HG02840 (cell line): ENCODE data around the gene BICC1.

ENCODE experiments used
- ATAC-seq: cut with Tn5 transposase; IDR thresholded peaks from one replicate; pipeline ENCODE4 v1.9.1; 2021; ENCODE audit warnings: mild to moderate bottlenecking, moderate library complexity, moderate number of reproducible peaks; ENCODE audit not compliant: unreplicated experiment, low FRiP score

The BICC1 gene

GRCh38 chr10:58556516-58557165 lies 44.0 kb downstream of the BICC1 start:
- no peak for ATAC-seq

GRCh38 chr10:58557714-58558113 lies 45.0 kb downstream of the BICC1 start:
- ATAC-seq = no peak

- no peak for ATAC-seq
These were observed 47.4 kb downstream of the BICC1 start for GRCh38 chr10:58560068-58560467.

GRCh38 chr10:58565271-58565670 lies 52.6 kb downstream of the BICC1 start:
- no peak for ATAC-seq

GRCh38 chr10:58567652-58568051 lies 55.0 kb downstream of the BICC1 start:
- no peak for ATAC-seq

- ATAC-seq = no peak
These were observed 55.8 kb downstream of the BICC1 start for GRCh38 chr10:58568428-58568935.

- no peak for ATAC-seq
These were observed 57.6 kb downstream of the BICC1 start for GRCh38 chr10:58570307-58570723.

- no peak for ATAC-seq
These were observed 58.3 kb downstream of the BICC1 start for GRCh38 chr10:58570979-58571378.

- ATAC-seq = no peak
These were observed 60.5 kb downstream of the BICC1 start for GRCh38 chr10:58573144-58573543.

- no peak for ATAC-seq
These were observed 61.4 kb downstream of the BICC1 start for GRCh38 chr10:58574058-58574457.

GRCh38 chr10:58575491-58575890 lies 62.8 kb downstream of the BICC1 start:
- no peak for ATAC-seq

GRCh38 chr10:58576751-58577436 lies 64.2 kb downstream of the BICC1 start:
- no peak for ATAC-seq

- no peak for ATAC-seq
These were observed 64.7 kb downstream of the BICC1 start for GRCh38 chr10:58577437-58577777.

- ATAC-seq = no peak
These were observed 65.7 kb downstream of the BICC1 start for GRCh38 chr10:58578366-58578765.

- ATAC-seq = no peak
These were observed 66.5 kb downstream of the BICC1 start for GRCh38 chr10:58579011-58579655.

- no peak for ATAC-seq
These were observed 69.4 kb downstream of the BICC1 start for GRCh38 chr10:58582045-58582444.

- no peak for ATAC-seq
These were observed 72.8 kb downstream of the BICC1 start for GRCh38 chr10:58585435-58585834.

- no peak for ATAC-seq
These were observed 73.9 kb downstream of the BICC1 start for GRCh38 chr10:58586282-58587245.

- no peak for ATAC-seq
These were observed 75.0 kb downstream of the BICC1 start for GRCh38 chr10:58587676-58588075.

- ATAC-seq = no peak
These were observed 76.1 kb downstream of the BICC1 start for GRCh38 chr10:58588673-58589265.
